ENCODE data around the gene PCDHGC4. TPM values are rescaled to one million over a fixed set of nuclear protein-coding genes. Genes with fewer than 3 reads are reported as not detected.

Gene PCDHGC4
- total RNA-seq, 1 experiment from 2014 or later, result 4.3 TPM

DNA sequence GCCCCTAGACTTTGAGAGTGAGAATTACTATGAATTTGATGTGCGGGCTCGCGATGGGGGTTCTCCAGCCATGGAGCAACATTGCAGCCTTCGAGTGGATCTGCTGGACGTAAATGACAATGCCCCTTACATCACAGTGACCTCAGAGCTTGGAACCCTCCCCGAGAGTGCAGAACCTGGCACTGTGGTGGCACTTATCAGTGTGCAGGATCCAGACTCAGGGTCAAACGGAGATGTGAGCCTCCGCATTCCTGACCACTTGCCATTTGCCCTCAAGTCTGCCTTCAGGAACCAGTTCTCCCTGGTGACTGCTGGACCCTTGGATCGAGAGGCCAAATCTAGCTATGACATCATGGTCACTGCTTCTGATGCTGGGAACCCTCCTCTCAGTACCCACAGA lies 1.3 kb downstream of the PCDHGC4 start:
- H4K5ac ChIP-seq (ENCODE audit: insufficient read length, low read depth, low read length), result no peak overlapping the region
- Mint-ChIP-seq H3K27me3 (ENCODE audit: low read depth) (peaks cover 23% of the 10 kb centered on the region), H3K4me1 (peaks cover 39 to 43% of the 10 kb centered on the region in 2 experiments), H3K36me3 (ENCODE audit: insufficient read depth in 1 of 3, low read depth in 3 of 3) (peaks cover 13 to 19% (median 16%) of the 10 kb centered on the region in 3 experiments; a peak in 6 of 7 replicates), H3K27ac (no peak overlapping the region), H3K9me3 (no peaks in the 10 kb centered on the region), H3K4me3 (peak overlapping the region; percentile 76 to 88; a peak in 4 of 5 replicates)
- H2BK12ac ChIP-seq (ENCODE audit: insufficient read length, low read depth, low read length), result no peak overlapping the region
- H3K4me2 ChIP-seq (ENCODE audit: insufficient read depth, insufficient read length, low read length), result no peak overlapping the region
- H3K79me2 ChIP-seq (ENCODE audit: insufficient read depth, low read length), result no peaks in the 10 kb centered on the region; the same call in 1 of the 2 replicates
- peaks cover 8% of the 10 kb centered on the region; the same call in 1 of the 2 replicates for H3K27me3 ChIP-seq (ENCODE audit: insufficient read depth, low read length)
- no peak overlapping the region for H2BK15ac ChIP-seq (ENCODE audit: low read depth, low read length)
- H3K27ac ChIP-seq (ENCODE audit: insufficient read length, low read depth, low read length), result no peak overlapping the region
- H3K18ac ChIP-seq (ENCODE audit: insufficient read length, low read depth, low read length), result no peak overlapping the region
- no CpG with 5 or more reads among the region's 9 CpGs for WGBS (ENCODE audit: extremely low coverage, insufficient read length, low lambda C conversion rate)
- H3K4ac ChIP-seq (ENCODE audit: low read depth, low read length), result no peak overlapping the region
- no peak overlapping the region for H3T11ph ChIP-seq (ENCODE audit: low read length)
- no peaks in the 10 kb centered on the region for H3K9me3 ChIP-seq (ENCODE audit: control insufficient read depth, low read depth, low read length)
- H2BK20ac ChIP-seq (ENCODE audit: low read depth, low read length, poor library complexity, severe bottlenecking), result no peak overlapping the region
- H3K23me2 ChIP-seq (ENCODE audit: insufficient read length, low read depth, low read length, poor library complexity, severe bottlenecking), result peaks cover 8% of the 10 kb centered on the region
- no peak overlapping the region for H4K8ac ChIP-seq (replicated peaks; ENCODE audit: insufficient read length, low read depth, low read length)
- H2BK120ac ChIP-seq (ENCODE audit: low read depth, low read length, poor library complexity, severe bottlenecking), result no peak overlapping the region
- H3K79me1 ChIP-seq (ENCODE audit: insufficient read depth, low read depth, low read length, poor library complexity, severe bottlenecking), result no peaks in the 10 kb centered on the region
- H2AFZ ChIP-seq (ENCODE audit: low read length), result no peak overlapping the region
- no peak overlapping the region for H2AK5ac ChIP-seq (ENCODE audit: insufficient read length, low read length)
- H4K20me1 ChIP-seq (ENCODE audit: control insufficient read depth, insufficient read depth, insufficient read length), result no peaks in the 10 kb centered on the region
- H4K91ac ChIP-seq (ENCODE audit: insufficient read length, low read depth, low read length), result no peak overlapping the region
- H3K14ac ChIP-seq (ENCODE audit: insufficient read depth, low read length), result no peak overlapping the region
- no peak overlapping the region for H2BK5ac ChIP-seq (ENCODE audit: insufficient read length, low read length)
- H3K56ac ChIP-seq (ENCODE audit: insufficient read length, low read depth, low read length), result no peak overlapping the region
- H3K23ac ChIP-seq (ENCODE audit: insufficient read length, low read depth, low read length), result no peak overlapping the region
- peaks cover 5% of the 10 kb centered on the region; the same call in 1 of the 2 replicates for H3K4me1 ChIP-seq (ENCODE audit: insufficient read depth, low read length)
- no peak for TF ChIP-seq CTCF (conservative IDR thresholded peaks at IDR 0.05)
- H3K9ac ChIP-seq (ENCODE audit: extremely low read depth, insufficient read length, low read length), result no peak overlapping the region
- no peak for DNase-seq
